Thyroid gland (tissue), 4 donors: ENCODE measurements around the gene CEP295NL.

ENCODE experiments used
- CTCF ChIP-seq, 6 experiments: fragments of 200-600 bp in 3 of 6; fragments of 450-650 bp in 3 of 6; sonication (generic) in 3 of 6; IDR thresholded peaks; one replicate each; pipeline ENCODE4 v1.5.1; 2016 to 2019; ENCODE audit warnings: antibody characterized with exemption in 6 of 6, mild to moderate bottlenecking in 2 of 6, inconsistent platforms in 1 of 6, moderate library complexity in 1 of 6
- POLR2A ChIP-seq, 2 donors: fragments of 450-650 bp; IDR thresholded peaks; one replicate each; pipeline ENCODE4 v1.6.1; 2017; ENCODE audit warnings: antibody characterized with exemption in 2 of 2, mild to moderate bottlenecking in 2 of 2, moderate library complexity in 1 of 2

- TF ChIP-seq CTCF (IDR thresholded peaks at IDR 0.05), result no peak
- TF ChIP-seq POLR2A (IDR thresholded peaks at IDR 0.05), result no peak
Observed at GRCh38 chr17:78892062-78892456, 10.9 kb downstream of the CEP295NL start.
